H1 (cell line): Measurements from ENCODE around the gene HGD. TPM values are rescaled to one million over a fixed set of nuclear protein-coding genes. Genes with fewer than 3 reads are reported as not detected.

Experiments used
- CTCF ChIA-PET: fragments of 300-600 bp; sonication (Branson Sonifier 250); formaldehyde crosslinking; loops from one replicate; lab custom pipeline; 2021; ENCODE audit not compliant: partially characterized antibody; lab: Charles Lee
- POLR2A ChIA-PET: fragments of 300-600 bp; sonication (Branson Sonifier 250); formaldehyde crosslinking; loops from one replicate; lab custom pipeline; 2021; ENCODE audit warnings: inconsistent platforms; ENCODE audit not compliant: partially characterized antibody; lab: Charles Lee
- DNase-seq, 2 experiments: peaks; one replicate each; pipeline versions ENCODE4 v3.0.0 to v3.0.0-alpha.2; 2010 to 2022; ENCODE audit warnings: low spot score in 2 of 2, low read depth in 1 of 2, mixed read lengths in 1 of 2
- FAIRE-seq: peaks from 2 replicates; lab custom pipeline; 2011; peaks lifted over from hg19 to GRCh38; lab: Jason Lieb, UNC
- H2AFZ ChIP-seq: 2 replicates; pipeline ENCODE4 v1.8.1; 2012; ENCODE audit warnings: low read length, inconsistent platforms
- H2AK5ac ChIP-seq: 2 replicates; pipeline ENCODE4 v1.6.1; 2013; ENCODE audit warnings: low read depth, low read length
- H2BK120ac ChIP-seq: replicated peaks from 2 replicates; pipeline ENCODE3; 2013; ENCODE audit warnings: low read depth, low read length, inconsistent platforms
- H2BK12ac ChIP-seq: 2 replicates; pipeline ENCODE4 v1.6.1; 2013; ENCODE audit warnings: low read depth, low read length
- H2BK15ac ChIP-seq: 2 replicates; pipeline ENCODE4 v1.6.1; 2013; ENCODE audit warnings: low read length
- H2BK20ac ChIP-seq: 2 replicates; pipeline ENCODE4 v1.6.1; 2013; ENCODE audit warnings: low read length
- H2BK5ac ChIP-seq: 2 replicates; pipeline ENCODE4 v1.6.1; 2013; ENCODE audit warnings: low read depth, low read length
- H3K14ac ChIP-seq: 2 replicates; pipeline ENCODE4 v1.6.1; 2013; ENCODE audit warnings: inconsistent platforms; ENCODE audit not compliant: insufficient read length
- H3K18ac ChIP-seq: 2 replicates; pipeline ENCODE4 v1.6.1; 2013; ENCODE audit warnings: low read length; ENCODE audit errors: extremely low read depth
- H3K23ac ChIP-seq: 2 replicates; pipeline ENCODE4 v1.6.1; 2013; ENCODE audit warnings: inconsistent platforms; ENCODE audit not compliant: insufficient read length
- H3K23me2 ChIP-seq: 2 replicates; pipeline ENCODE4 v1.6.1; 2013; ENCODE audit warnings: low read depth, low read length
- H3K27ac ChIP-seq: 2 replicates; pipeline ENCODE4 v1.6.1; 2011; ENCODE audit warnings: low read depth, low read length, inconsistent platforms
- H3K27me3 ChIP-seq, 4 experiments: replicated peaks in 1 of 4; 1 replicate in 1 of 4; 2 replicates in 3 of 4; pipeline versions ENCODE4 v1.6.1 to v1.8.1; 2011 to 2013; ENCODE audit warnings: low read length in 3 of 4, mild to moderate bottlenecking in 3 of 4, inconsistent platforms in 2 of 4, mixed read lengths in 2 of 4, moderate library complexity in 1 of 4; ENCODE audit not compliant: control insufficient read depth in 3 of 4, insufficient read depth in 3 of 4; ENCODE audit errors: extremely low read depth in 1 of 4
- H3K36me3 ChIP-seq, 4 experiments: 2 replicates each; pipeline versions ENCODE4 v1.6.1 to v1.8.1; 2011 to 2013; ENCODE audit warnings: mild to moderate bottlenecking in 4 of 4, low read length in 3 of 4, moderate library complexity in 2 of 4, control low read depth in 1 of 4, inconsistent platforms in 1 of 4; ENCODE audit not compliant: insufficient read depth in 4 of 4, control insufficient read depth in 2 of 4
- H3K4ac ChIP-seq: replicated peaks from 2 replicates; pipeline ENCODE3; 2013; ENCODE audit warnings: low read length, low read depth, mixed read lengths, inconsistent platforms; ENCODE audit not compliant: insufficient read length
- H3K4me1 ChIP-seq, 4 experiments: replicated peaks in 1 of 4; 1 replicate in 1 of 4; 2 replicates in 3 of 4; pipeline versions ENCODE4 v1.6.1 to v1.8.1; 2011 to 2013; ENCODE audit warnings: low read length in 3 of 4, inconsistent platforms in 2 of 4, mixed read lengths in 1 of 4; ENCODE audit not compliant: insufficient read depth in 4 of 4, control insufficient read depth in 3 of 4
- H3K4me2 ChIP-seq, 2 experiments: 2 replicates each; pipeline versions ENCODE4 v1.6.1 to v1.8.1; 2011 to 2013; ENCODE audit warnings: low read depth in 2 of 2, low read length in 2 of 2, control low read depth in 1 of 2, inconsistent platforms in 1 of 2, mild to moderate bottlenecking in 1 of 2; ENCODE audit not compliant: insufficient read depth in 1 of 2
- H3K4me3 ChIP-seq, 4 experiments: fragments of 200-600, 300-600 bp in 1 of 4; sonication (generic), shearing (Covaris generic), sonication (Bioruptor Twin) in 1 of 4; 2 replicates each; pipeline versions ENCODE4 v1.5.1 to v1.8.1; 2011 to 2016; ENCODE audit warnings: low read length in 4 of 4, low read depth in 3 of 4, control low read depth in 2 of 4, inconsistent platforms in 2 of 4, mild to moderate bottlenecking in 2 of 4, mixed read lengths in 1 of 4, moderate library complexity in 1 of 4; ENCODE audit not compliant: insufficient read depth in 2 of 4; ENCODE audit errors: extremely low read depth in 1 of 4
- H3K56ac ChIP-seq: replicated peaks from 2 replicates; pipeline ENCODE3; 2013; ENCODE audit warnings: low read depth, mild to moderate bottlenecking, mixed read lengths, low read length, inconsistent platforms; ENCODE audit not compliant: insufficient read length
- H3K79me1 ChIP-seq: 2 replicates; pipeline ENCODE4 v1.6.1; 2013; ENCODE audit warnings: low read depth, low read length, control low read depth
- H3K79me2 ChIP-seq, 2 experiments: 2 replicates each; pipeline versions ENCODE4 v1.6.1 to v1.8.1; 2012 to 2013; ENCODE audit warnings: low read length in 2 of 2, mild to moderate bottlenecking in 2 of 2, inconsistent platforms in 1 of 2; ENCODE audit not compliant: insufficient read depth in 2 of 2, control insufficient read depth in 1 of 2
- H3K9ac ChIP-seq, 4 experiments: replicated peaks in 1 of 4; 1 replicate in 1 of 4; 2 replicates in 3 of 4; pipeline versions ENCODE4 v1.6.1 to v1.8.1; 2011 to 2013; ENCODE audit warnings: low read depth in 3 of 4, low read length in 3 of 4, control low read depth in 2 of 4, mild to moderate bottlenecking in 2 of 4, moderate library complexity in 2 of 4, inconsistent platforms in 1 of 4; ENCODE audit errors: extremely low read depth in 1 of 4
- H3K9me3 ChIP-seq, 2 experiments: 2 replicates each; pipeline versions ENCODE4 v1.6.1 to v1.8.1; 2012 to 2013; ENCODE audit warnings: mild to moderate bottlenecking in 2 of 2, moderate library complexity in 2 of 2, control low read depth in 1 of 2, inconsistent platforms in 1 of 2, low read depth in 1 of 2, low read length in 1 of 2, mixed read lengths in 1 of 2; ENCODE audit not compliant: insufficient read depth in 2 of 2
- H4K20me1 ChIP-seq, 2 experiments: replicated peaks in 1 of 2; 2 replicates each; pipeline versions ENCODE3 to v1.8.1; 2011 to 2013; ENCODE audit warnings: inconsistent platforms in 2 of 2, low read length in 2 of 2, mild to moderate bottlenecking in 1 of 2; ENCODE audit not compliant: insufficient read depth in 2 of 2, control insufficient read depth in 1 of 2
- H4K5ac ChIP-seq: 2 replicates; pipeline ENCODE4 v1.6.1; 2013; ENCODE audit warnings: low read length, low read depth, mixed read lengths, inconsistent platforms; ENCODE audit not compliant: insufficient read length
- H4K8ac ChIP-seq: 2 replicates; pipeline ENCODE4 v1.8.0; 2013; ENCODE audit warnings: mild to moderate bottlenecking, moderate library complexity, low read length, inconsistent platforms; ENCODE audit not compliant: insufficient read depth; ENCODE audit errors: extremely low read depth
- H4K91ac ChIP-seq: replicated peaks from 2 replicates; pipeline ENCODE3; 2013; ENCODE audit warnings: low read length, mixed read lengths, inconsistent platforms; ENCODE audit not compliant: insufficient read length
- EGR1 ChIP-seq: IDR thresholded peaks from 2 replicates; pipeline ENCODE4 v1.6.1; 2011; ENCODE audit warnings: low read depth, low read length, borderline replicate concordance
- FOSL1 ChIP-seq: IDR thresholded peaks from 2 replicates; pipeline ENCODE4 v1.6.1; 2011; ENCODE audit warnings: mild to moderate bottlenecking, low read depth, low read length, moderate library complexity; ENCODE audit not compliant: insufficient read depth
- HDAC2 ChIP-seq, 2 experiments: fragments of 300-600 bp in 1 of 2; sonication (generic) in 1 of 2; IDR thresholded peaks; 2 replicates each; pipeline ENCODE4 v1.6.1; 2011 to 2012; ENCODE audit warnings: low read depth in 2 of 2, low read length in 2 of 2, mild to moderate bottlenecking in 2 of 2, moderate library complexity in 2 of 2, borderline replicate concordance in 1 of 2, inconsistent platforms in 1 of 2
- NANOG ChIP-seq: IDR thresholded peaks from 2 replicates; pipeline ENCODE4 v1.6.1; 2011; ENCODE audit warnings: low read length, low read depth, mild to moderate bottlenecking, inconsistent platforms; ENCODE audit not compliant: insufficient read depth, poor library complexity, severe bottlenecking
- POLR2AphosphoS5 ChIP-seq: IDR thresholded peaks from 2 replicates; pipeline ENCODE4 v1.6.1; 2011; ENCODE audit warnings: low read depth, low read length
- RAD21 ChIP-seq, 2 experiments: IDR thresholded peaks in 1 of 2; conservative IDR thresholded peaks in 1 of 2; 2 replicates each; pipeline ENCODE4 v1.6.1; 2011; ENCODE audit warnings: low read depth in 2 of 2, low read length in 2 of 2, improper control_type of control experiment in 1 of 2, inconsistent platforms in 1 of 2, mild to moderate bottlenecking in 1 of 2, moderate library complexity in 1 of 2
- RFX5 ChIP-seq: IDR thresholded peaks from 2 replicates; pipeline ENCODE4 v1.6.1; 2011; ENCODE audit warnings: low read depth, low read length, improper control_type of control experiment, borderline replicate concordance
- SIX5 ChIP-seq: IDR thresholded peaks from 2 replicates; pipeline ENCODE4 v1.6.1; 2011; ENCODE audit warnings: mild to moderate bottlenecking, low read depth, low read length
- SRF ChIP-seq: IDR thresholded peaks from 2 replicates; pipeline ENCODE4 v1.6.1; 2011; ENCODE audit warnings: mild to moderate bottlenecking, low read depth, low read length, moderate library complexity
- YY1 ChIP-seq: IDR thresholded peaks from 2 replicates; pipeline ENCODE4 v1.6.1; 2011; ENCODE audit warnings: low read depth, mild to moderate bottlenecking, low read length
- WGBS, 2 experiments: shearing (Covaris generic) in 1 of 2; methylation state at CpG; one replicate each; pipeline versions ENCODE4 v1.1.6 to v1.1.7; 2013 to 2015; ENCODE audit warnings: low lambda C conversion rate in 2 of 2, mixed read lengths in 2 of 2, inconsistent platforms in 1 of 2, low coverage in 1 of 2, missing lambda C conversion rate in 1 of 2; ENCODE audit not compliant: insufficient replicate concordance in 2 of 2, insufficient coverage in 1 of 2, insufficient read length in 1 of 2; ENCODE audit errors: extremely low coverage in 1 of 2, missing lambda C conversion rate in 1 of 2; 5-methylcytosine and 5-hydroxymethylcytosine counted together
- polyA plus RNA-seq, 7 experiments: library from polyadenylated mRNA; depleted of rRNA in 3 of 7; stranded (reverse) in 5 of 7; unstranded in 2 of 7; fragments of >200 nt in 5 of 7; fragments of 200-250 nt in 2 of 7; gene quantifications; 1 replicate in 5 of 7; 2 replicates in 1 of 7; 4 replicates in 1 of 7; pipeline versions ENCODE4 v1.2.1 to v1.2.3, GENCODE V29; 2011 to 2013; ENCODE audit warnings: missing spikeins in 2 of 7, mixed read lengths in 2 of 7
- total RNA-seq: library from RNA; stranded (reverse); fragmentation: NEBNext Ultra II Directional; extraction: Animal tissue kit (Norgen Biotek cat#: 25700); gene quantifications from 2 replicates; pipeline ENCODE4 v1.2.1, GENCODE V29; 2021
- TF ChIP-seq, protein P1 (sequence below): IDR thresholded peaks from 2 replicates; pipeline ENCODE4 v1.6.1; 2012; ENCODE audit warnings: low read length, inconsistent platforms

HGD gene
- total and polyA plus RNA-seq, 2 of the 8 experiments (the other 6 are each of a cell fraction or from before 2014, with no cell fraction given), result 0.11 TPM; not detected in 1

DNA sequence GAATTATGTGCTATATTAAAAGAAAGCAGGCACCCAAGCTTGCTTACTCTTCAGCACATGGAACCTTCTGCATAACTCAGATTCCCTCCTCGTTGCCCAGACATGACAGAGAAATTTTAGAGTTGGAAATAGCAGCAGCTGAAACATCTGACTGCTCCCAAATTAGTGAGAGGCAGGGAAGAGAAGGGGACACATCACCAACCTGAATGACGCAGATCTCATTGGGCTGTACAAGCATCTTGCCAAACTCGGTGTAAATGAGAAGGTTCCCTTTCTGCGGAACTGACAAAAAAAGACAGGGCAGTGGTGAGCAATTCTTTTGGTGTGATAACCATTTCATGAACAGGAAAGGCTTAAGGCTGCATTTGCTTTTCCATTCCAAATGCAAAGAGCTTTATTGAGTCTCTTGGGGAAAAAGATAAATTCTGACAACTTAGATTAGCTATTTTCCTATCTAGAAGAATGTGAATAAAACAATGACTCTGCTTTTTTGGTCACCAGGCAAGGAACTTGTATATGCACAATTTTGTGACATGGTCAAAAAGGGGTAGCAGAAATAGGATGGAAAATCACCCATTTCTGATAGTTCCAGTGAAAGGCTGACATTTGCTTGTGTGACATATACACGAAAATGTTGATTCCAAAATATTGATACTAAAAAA lies 35.1 kb downstream of the HGD start:
- Histone ChIP-seq H2BK12ac (no peak overlapping the region), H3K4me1 (no peaks in the 10 kb centered on the region), H3K9me3 (no peaks in the 10 kb centered on the region), H3K4me3 (no peak overlapping the region), H3K14ac (no peak overlapping the region), H2BK5ac (no peak overlapping the region), H3K79me1 (no peaks in the 10 kb centered on the region), H3K9ac (peak overlapping the region in 1 of 4 experiments; percentile 35; a peak in 1 of 7 replicates), H3K56ac (no peak overlapping the region), H4K5ac (no peak overlapping the region), H3K23me2 (no peaks in the 10 kb centered on the region), H4K20me1 (no peaks in the 10 kb centered on the region), H3K79me2 (no peaks in the 10 kb centered on the region), H3K27me3 (no peaks in the 10 kb centered on the region), H3K4ac (no peak overlapping the region), H2BK20ac (no peak overlapping the region), H2BK15ac (no peak overlapping the region), H3K36me3 (no peaks in the 10 kb centered on the region), H2BK120ac (no peak overlapping the region), H3K4me2 (no peak overlapping the region), H3K27ac (no peak overlapping the region), H3K23ac (no peak overlapping the region), H4K91ac (no peak overlapping the region), H4K8ac (no peak overlapping the region), H2AK5ac (no peak overlapping the region), H3K18ac (no peak overlapping the region), H2AFZ (peak overlapping the region; percentile 61; the same call in 1 of the 2 replicates)
- ChIA-PET CTCF (interaction anchor here (0.6 to 1.4 kb wide), 3 partner anchors 10 to 124 kb away, joined by 3 to 5 read pairs (median 3); no protein-coding TSS in a partner anchor), POLR2A (no interaction called here)
- FAIRE-seq (no peak), DNase-seq (no peak)
- 86% methylated on average over 5 of the region's 5 CpGs; no CpG with 5 or more reads in 1 of the 2 experiments for WGBS, 2 experiments
- TF ChIP-seq HDAC2 (IDR thresholded peaks at IDR 0.05; ENCODE audit: borderline replicate concordance in 1 of 2, low read depth in 2 of 2, low read length in 2 of 2) (no peak), YY1 (no peak), RFX5 (no peak), POLR2AphosphoS5 (no peak), SIX5 (no peak), EGR1 (no peak), NANOG (no peak), RAD21 (IDR thresholded peaks at IDR 0.05 in 1 of 2, conservative IDR thresholded peaks at IDR 0.05 in 1 of 2; ENCODE audit: low read depth in 2 of 2, low read length in 2 of 2) (no peak), SRF (no peak), FOSL1 (no peak)
- TF ChIP-seq, protein P1, sequence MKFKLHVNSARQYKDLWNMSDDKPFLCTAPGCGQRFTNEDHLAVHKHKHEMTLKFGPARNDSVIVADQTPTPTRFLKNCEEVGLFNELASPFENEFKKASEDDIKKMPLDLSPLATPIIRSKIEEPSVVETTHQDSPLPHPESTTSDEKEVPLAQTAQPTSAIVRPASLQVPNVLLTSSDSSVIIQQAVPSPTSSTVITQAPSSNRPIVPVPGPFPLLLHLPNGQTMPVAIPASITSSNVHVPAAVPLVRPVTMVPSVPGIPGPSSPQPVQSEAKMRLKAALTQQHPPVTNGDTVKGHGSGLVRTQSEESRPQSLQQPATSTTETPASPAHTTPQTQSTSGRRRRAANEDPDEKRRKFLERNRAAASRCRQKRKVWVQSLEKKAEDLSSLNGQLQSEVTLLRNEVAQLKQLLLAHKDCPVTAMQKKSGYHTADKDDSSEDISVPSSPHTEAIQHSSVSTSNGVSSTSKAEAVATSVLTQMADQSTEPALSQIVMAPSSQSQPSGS, result no peak
